Activated CD8-positive, alpha-beta T cell treated with anti-CD3 and anti-CD28 coated beads for 36 hours (primary cell): ENCODE measurements around the gene ZNF622. TPM values are rescaled to one million over a fixed set of nuclear protein-coding genes. Genes with fewer than 3 reads are reported as not detected.

Experiments
- ATAC-seq: fragments of 200-7000 bp; cut with Tn5 transposase; one replicate; pipeline ENCODE4 v1.10.0; 2021; ENCODE audit warnings: mild to moderate bottlenecking, moderate library complexity
- CTCF ChIA-PET: fragments of 350-600 bp; sonication (Branson Sonifier 250); formaldehyde crosslinking; loops from one replicate; lab custom pipeline; 2021; ENCODE audit warnings: antibody characterized with exemption; lab: Charles Lee
- POLR2A ChIA-PET: fragments of 350-600 bp; sonication (Branson Sonifier 250); formaldehyde crosslinking; loops from one replicate; lab custom pipeline; 2021; ENCODE audit warnings: antibody characterized with exemption; lab: Charles Lee
- DNase-seq: peaks from one replicate; pipeline ENCODE4 v3.0.0-alpha.2; 2020
- H3K27ac Mint-ChIP-seq: one replicate; pipeline ENCODE4 v1.8.0; 2021; ENCODE audit warnings: mild to moderate bottlenecking, mixed read lengths
- H3K27me3 Mint-ChIP-seq: one replicate; pipeline ENCODE4 v1.8.0; 2021; ENCODE audit warnings: mixed read lengths
- H3K36me3 Mint-ChIP-seq: one replicate; pipeline ENCODE4 v1.8.0; 2021; ENCODE audit warnings: low read depth, mixed read lengths
- H3K4me1 Mint-ChIP-seq: one replicate; pipeline ENCODE4 v1.8.0; 2021; ENCODE audit warnings: low read depth, mixed read lengths
- H3K4me3 Mint-ChIP-seq: one replicate; pipeline ENCODE4 v1.8.0; 2021; ENCODE audit warnings: mild to moderate bottlenecking, moderate library complexity, mixed read lengths
- H3K9me3 Mint-ChIP-seq: one replicate; pipeline ENCODE4 v1.8.0; 2021; ENCODE audit warnings: mixed read lengths
- CTCF ChIP-seq: fragments of 200-600 bp; IDR thresholded peaks from one replicate; pipeline ENCODE4 v1.8.0; 2022; ENCODE audit warnings: antibody characterized with exemption, mild to moderate bottlenecking
- intact Hi-C: fragments of 100-400 bp; cut with micrococcal nuclease; formaldehyde crosslinking; loops from one replicate; pipeline ENCODE4 v1.10.0; 2022
- total RNA-seq, 2 experiments: library from RNA; stranded (reverse); gene quantifications; one replicate each; pipeline ENCODE4 v1.2.3, GENCODE V29; 2021

ZNF622 gene
- total RNA-seq, 2 experiments from 2014 or later = 36.7 to 38.4 TPM

GRCh38 chr5:16410338-16410737, 55.3 kb downstream of the ZNF622 start:
- intact Hi-C loops = no loop called here
- TF ChIP-seq CTCF = no peak
- ChIA-PET POLR2A (no interaction called here), CTCF (no interaction called here)
- Mint-ChIP-seq H3K4me1 (no peaks in the 10 kb centered on the region), H3K27me3 (peaks cover 9% of the 10 kb centered on the region), H3K36me3 (no peaks in the 10 kb centered on the region), H3K4me3 (no peak overlapping the region), H3K27ac (no peak overlapping the region), H3K9me3 (no peaks in the 10 kb centered on the region)
- ATAC-seq (no peak), DNase-seq (no peak)

GRCh38 chr5:16406630-16407029, 59.0 kb downstream of the ZNF622 start:
- TF ChIP-seq CTCF = no peak
- ATAC-seq (no peak), DNase-seq (no peak)
- no peak overlapping the region for H3K4me3 Mint-ChIP-seq
- no peak overlapping the region for H3K27ac Mint-ChIP-seq
- peaks cover 9% of the 10 kb centered on the region for H3K27me3 Mint-ChIP-seq
- no peaks in the 10 kb centered on the region for H3K9me3 Mint-ChIP-seq
- intact Hi-C loops = no loop called here
- ChIA-PET CTCF (no interaction called here), POLR2A (no interaction called here)
- H3K36me3 Mint-ChIP-seq = no peaks in the 10 kb centered on the region
- no peaks in the 10 kb centered on the region for H3K4me1 Mint-ChIP-seq

GRCh38 chr5:16406023-16406422, 59.6 kb downstream of the ZNF622 start:
- intact Hi-C loops = no loop called here
- H3K9me3 Mint-ChIP-seq = no peaks in the 10 kb centered on the region
- H3K4me3 Mint-ChIP-seq = no peak overlapping the region
- DNase-seq (no peak), ATAC-seq (no peak)
- TF ChIP-seq CTCF = no peak
- peaks cover 5% of the 10 kb centered on the region for H3K27me3 Mint-ChIP-seq
- no peaks in the 10 kb centered on the region for H3K4me1 Mint-ChIP-seq
- H3K27ac Mint-ChIP-seq = no peak overlapping the region
- ChIA-PET CTCF (interaction anchor here (0.5 kb wide), 1 partner anchor 532 kb away, joined by 3 read pairs; no protein-coding TSS in a partner anchor), POLR2A (no interaction called here)
- no peaks in the 10 kb centered on the region for H3K36me3 Mint-ChIP-seq

Other genes starting within 250 kb of the ZNF622 start
- 10 to 100 TPM; 31.7 to 31.9 TPM for gene RETREG1, start 151.2 kb upstream of the ZNF622 start, total RNA-seq